ENCODE results near the gene ENAH.

DNA sequence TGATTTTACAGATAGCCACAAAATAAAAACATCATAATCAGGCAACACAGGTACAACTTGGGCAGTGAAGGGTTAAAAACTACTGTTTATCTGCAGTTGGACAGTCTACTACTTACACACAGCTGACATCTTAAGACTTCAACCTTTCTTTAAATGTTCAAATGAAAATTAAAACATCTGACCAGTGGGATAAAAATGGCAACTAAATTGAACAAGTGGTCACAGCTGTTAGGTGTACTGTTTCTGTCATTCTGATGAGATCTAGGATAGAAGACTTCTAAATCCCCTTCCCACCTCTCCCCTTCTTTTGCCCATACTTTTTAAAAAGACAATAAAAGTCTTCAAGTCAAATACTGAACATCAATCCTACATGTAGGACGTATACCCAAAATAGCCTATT lies 56.2 kb downstream of the ENAH start:
- TF ChIP-seq POLR2A (IDR thresholded peaks at IDR 0.05; ENCODE audit: low read depth): no peak
- TF ChIP-seq, protein P1, sequence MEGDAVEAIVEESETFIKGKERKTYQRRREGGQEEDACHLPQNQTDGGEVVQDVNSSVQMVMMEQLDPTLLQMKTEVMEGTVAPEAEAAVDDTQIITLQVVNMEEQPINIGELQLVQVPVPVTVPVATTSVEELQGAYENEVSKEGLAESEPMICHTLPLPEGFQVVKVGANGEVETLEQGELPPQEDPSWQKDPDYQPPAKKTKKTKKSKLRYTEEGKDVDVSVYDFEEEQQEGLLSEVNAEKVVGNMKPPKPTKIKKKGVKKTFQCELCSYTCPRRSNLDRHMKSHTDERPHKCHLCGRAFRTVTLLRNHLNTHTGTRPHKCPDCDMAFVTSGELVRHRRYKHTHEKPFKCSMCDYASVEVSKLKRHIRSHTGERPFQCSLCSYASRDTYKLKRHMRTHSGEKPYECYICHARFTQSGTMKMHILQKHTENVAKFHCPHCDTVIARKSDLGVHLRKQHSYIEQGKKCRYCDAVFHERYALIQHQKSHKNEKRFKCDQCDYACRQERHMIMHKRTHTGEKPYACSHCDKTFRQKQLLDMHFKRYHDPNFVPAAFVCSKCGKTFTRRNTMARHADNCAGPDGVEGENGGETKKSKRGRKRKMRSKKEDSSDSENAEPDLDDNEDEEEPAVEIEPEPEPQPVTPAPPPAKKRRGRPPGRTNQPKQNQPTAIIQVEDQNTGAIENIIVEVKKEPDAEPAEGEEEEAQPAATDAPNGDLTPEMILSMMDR (IDR thresholded peaks at IDR 0.05): no peak
